Measurements from ENCODE around the gene KCNK15. TPM values are rescaled to one million over a fixed set of nuclear protein-coding genes. Genes with fewer than 3 reads are reported as not detected.

Gene KCNK15
- total RNA-seq, 1 donor from 2014 or later: 0.77 TPM

GRCh38 chr20:44756011-44756688, 10.5 kb downstream of the KCNK15 start:
- Mint-ChIP-seq H3K27ac (ENCODE audit: unreplicated experiment) (no peak overlapping the region), H3K4me1 (ENCODE audit: low read depth) (no peaks in the 10 kb centered on the region), H3K27me3 (ENCODE audit: low read depth) (peaks cover 29% of the 10 kb centered on the region), H3K9me3 (ENCODE audit: low read depth) (no peaks in the 10 kb centered on the region), H3K36me3 (ENCODE audit: low read depth) (peaks cover 1% of the 10 kb centered on the region), H3K4me3 (ENCODE audit: unreplicated experiment) (no peak overlapping the region)
- no peak for DNase-seq (ENCODE audit: low spot score)
- TF ChIP-seq CTCF (IDR thresholded peaks at IDR 0.05): no peak

GRCh38 chr20:44756956-44757355, 11.3 kb downstream of the KCNK15 start:
- no peak overlapping the region for H3K27ac Mint-ChIP-seq (ENCODE audit: unreplicated experiment)
- DNase-seq (ENCODE audit: low spot score): no peak
- H3K27me3 Mint-ChIP-seq (ENCODE audit: low read depth): peaks cover 29% of the 10 kb centered on the region
- H3K4me3 Mint-ChIP-seq (ENCODE audit: unreplicated experiment): no peak overlapping the region
- no peaks in the 10 kb centered on the region for H3K9me3 Mint-ChIP-seq (ENCODE audit: low read depth)
- H3K4me1 Mint-ChIP-seq (ENCODE audit: low read depth): no peaks in the 10 kb centered on the region
- no peaks in the 10 kb centered on the region for H3K36me3 Mint-ChIP-seq (ENCODE audit: low read depth)
- no peak for TF ChIP-seq CTCF (IDR thresholded peaks at IDR 0.05)

GRCh38 chr20:44758247-44759101, 12.8 kb downstream of the KCNK15 start:
- Mint-ChIP-seq H3K27ac (ENCODE audit: unreplicated experiment) (no peak overlapping the region), H3K9me3 (ENCODE audit: low read depth) (no peaks in the 10 kb centered on the region), H3K27me3 (ENCODE audit: low read depth) (peaks cover 29% of the 10 kb centered on the region), H3K4me3 (ENCODE audit: unreplicated experiment) (no peak overlapping the region), H3K4me1 (ENCODE audit: low read depth) (no peaks in the 10 kb centered on the region), H3K36me3 (ENCODE audit: low read depth) (no peaks in the 10 kb centered on the region)
- DNase-seq (ENCODE audit: low spot score): no peak
- TF ChIP-seq CTCF (IDR thresholded peaks at IDR 0.05): no peak

GRCh38 chr20:44759595-44759994, 13.9 kb downstream of the KCNK15 start:
- no peak overlapping the region for H3K27ac Mint-ChIP-seq (ENCODE audit: unreplicated experiment)
- TF ChIP-seq CTCF (IDR thresholded peaks at IDR 0.05): no peak
- no peaks in the 10 kb centered on the region for H3K9me3 Mint-ChIP-seq (ENCODE audit: low read depth)

GRCh38 chr20:44761423-44761822, 15.8 kb downstream of the KCNK15 start:
- Mint-ChIP-seq H3K36me3 (ENCODE audit: low read depth) (no peaks in the 10 kb centered on the region), H3K27ac (ENCODE audit: unreplicated experiment) (no peak overlapping the region), H3K9me3 (ENCODE audit: low read depth) (no peaks in the 10 kb centered on the region), H3K4me3 (ENCODE audit: unreplicated experiment) (no peak overlapping the region), H3K27me3 (ENCODE audit: low read depth) (peaks cover 38% of the 10 kb centered on the region), H3K4me1 (ENCODE audit: low read depth) (no peaks in the 10 kb centered on the region)
- no peak for TF ChIP-seq CTCF (IDR thresholded peaks at IDR 0.05)
- DNase-seq (ENCODE audit: low spot score): no peak

More at GRCh38 chr20:44759595-44759994, 13.9 kb downstream of the KCNK15 start:
- no peak for DNase-seq (ENCODE audit: low spot score)
- no peaks in the 10 kb centered on the region for H3K4me1 Mint-ChIP-seq (ENCODE audit: low read depth)
- no peak overlapping the region for H3K4me3 Mint-ChIP-seq (ENCODE audit: unreplicated experiment)
- H3K36me3 Mint-ChIP-seq (ENCODE audit: low read depth): no peaks in the 10 kb centered on the region
- peaks cover 35% of the 10 kb centered on the region for H3K27me3 Mint-ChIP-seq (ENCODE audit: low read depth)

All from chondrocyte (in vitro differentiated cells).